GM23338 (cell line): Measurements from ENCODE around the gene BMPER. TPM values are rescaled to one million over a fixed set of nuclear protein-coding genes. Genes with fewer than 3 reads are reported as not detected.

Experiments used
- ATAC-seq: fragments of 200-7000 bp; cut with Tn5 transposase; 3 replicates; pipeline ENCODE4 v1.9.1; 2020
- DNase-seq: peaks from one replicate; pipeline ENCODE4 v3.0.0-alpha.2; 2015; ENCODE audit warnings: low spot score
- H2AFZ ChIP-seq: fragments of 200-600 bp; sonication (generic); 2 replicates; pipeline ENCODE4 v1.8.0; 2016; ENCODE audit warnings: antibody characterized with exemption, mild to moderate bottlenecking, moderate library complexity
- H3F3A ChIP-seq: fragments of 200-600 bp; sonication (generic); replicated peaks from 2 replicates; pipeline ENCODE4 v1.8.0; 2017; ENCODE audit warnings: antibody characterized with exemption, mixed run types, low read depth
- H3K27ac ChIP-seq: fragments of 200-600 bp; sonication (generic); 2 replicates; pipeline ENCODE4 v1.6.1; 2016; ENCODE audit warnings: low read depth
- H3K27me3 ChIP-seq: fragments of 200-600 bp; sonication (generic); 2 replicates; pipeline ENCODE4 v1.8.0; 2016; ENCODE audit warnings: mild to moderate bottlenecking, mixed run types, moderate library complexity; ENCODE audit not compliant: insufficient read depth
- H3K36me3 ChIP-seq: fragments of 200-600 bp; sonication (generic); 2 replicates; pipeline ENCODE4 v1.8.0; 2016; ENCODE audit warnings: mild to moderate bottlenecking; ENCODE audit not compliant: insufficient read depth
- H3K4me1 ChIP-seq: fragments of 200-600 bp; sonication (generic); 2 replicates; pipeline ENCODE4 v1.8.0; 2016; ENCODE audit warnings: mild to moderate bottlenecking, moderate library complexity; ENCODE audit not compliant: insufficient read depth
- H3K4me2 ChIP-seq: fragments of 200-600 bp; sonication (generic); 2 replicates; pipeline ENCODE4 v1.7.1; 2017; ENCODE audit warnings: mixed run types
- H3K4me3 ChIP-seq: fragments of 200-600 bp; sonication (generic); 2 replicates; pipeline ENCODE4 v1.6.1; 2016; ENCODE audit warnings: mixed run types
- H3K79me2 ChIP-seq: fragments of 200-600 bp; sonication (generic); replicated peaks from 2 replicates; pipeline ENCODE4 v1.8.0; 2017; ENCODE audit warnings: mild to moderate bottlenecking; ENCODE audit not compliant: insufficient read depth
- H3K9me2 ChIP-seq: fragments of 200-600 bp; sonication (generic); 2 replicates; pipeline ENCODE4 v1.8.0; 2017; ENCODE audit not compliant: insufficient read depth
- H4K20me1 ChIP-seq: fragments of 200-600 bp; sonication (generic); replicated peaks from 2 replicates; pipeline ENCODE4 v1.8.0; 2017; ENCODE audit warnings: mild to moderate bottlenecking; ENCODE audit not compliant: insufficient read depth
- H3K27ac Mint-ChIP-seq: 2 replicates; pipeline ENCODE4 v1.8.0; 2020; ENCODE audit warnings: inconsistent platforms, mild to moderate bottlenecking, moderate library complexity, mixed read lengths
- H3K27me3 Mint-ChIP-seq: 3 replicates; pipeline ENCODE4 v1.8.0; 2022; ENCODE audit warnings: low read depth, mild to moderate bottlenecking, moderate library complexity, mixed read lengths, inconsistent platforms; ENCODE audit not compliant: insufficient read depth, poor library complexity
- H3K36me3 Mint-ChIP-seq: 3 replicates; pipeline ENCODE4 v1.8.0; 2021; ENCODE audit warnings: low read depth, mild to moderate bottlenecking, inconsistent platforms, moderate library complexity, mixed read lengths
- H3K4me1 Mint-ChIP-seq: 3 replicates; pipeline ENCODE4 v1.8.0; 2020; ENCODE audit warnings: mild to moderate bottlenecking, inconsistent platforms, mixed read lengths
- H3K4me3 Mint-ChIP-seq: 3 replicates; pipeline ENCODE4 v1.8.0; 2021; ENCODE audit warnings: moderate library complexity, mild to moderate bottlenecking, inconsistent platforms, mixed read lengths
- H3K9me3 Mint-ChIP-seq: 3 replicates; pipeline ENCODE4 v1.8.0; 2020; ENCODE audit warnings: moderate library complexity, mild to moderate bottlenecking, inconsistent platforms, mixed read lengths
- JUNB ChIP-seq: IDR thresholded peaks from one replicate; pipeline ENCODE4 v1.6.1; 2016; ENCODE audit warnings: antibody characterized with exemption; ENCODE audit not compliant: unreplicated experiment
- NANOG ChIP-seq: IDR thresholded peaks from 2 replicates; pipeline ENCODE4 v1.6.1; 2016; ENCODE audit warnings: antibody characterized with exemption, borderline replicate concordance
- STAT1 ChIP-seq: IDR thresholded peaks from one replicate; pipeline ENCODE4 v1.6.1; 2016; ENCODE audit warnings: antibody characterized with exemption; ENCODE audit not compliant: unreplicated experiment
- polyA plus RNA-seq: library from polyadenylated mRNA; unstranded; fragments of >200 nt; fragmentation: Nextera tagmentation; extraction: Ambion mirVana; gene quantifications from 2 replicates; pipeline ENCODE4 v1.2.1, GENCODE V29; 2016
- total RNA-seq: library from RNA; depleted of rRNA; stranded (reverse); fragments of >200 nt; shearing (Covaris generic); gene quantifications from 2 replicates; pipeline ENCODE4 v1.2.3, GENCODE V29; 2014
- TF ChIP-seq, protein P1 (sequence below): fragments of 250-450 bp; sonication (Bioruptor Pico); IDR thresholded peaks from 2 replicates; pipeline ENCODE4 v1.5.0; 2020; ENCODE audit warnings: mild to moderate bottlenecking, moderate library complexity

BMPER gene
- total and polyA plus RNA-seq, 2 experiments from 2014 or later: 0.53 to 1.4 TPM

- no peak for DNase-seq
- Mint-ChIP-seq H3K4me1 (peaks cover 18% of the 10 kb centered on the region), H3K4me3 (no peak overlapping the region), H3K36me3 (no peaks in the 10 kb centered on the region), H3K27me3 (no peaks in the 10 kb centered on the region), H3K27ac (no peak overlapping the region), H3K9me3 (no peaks in the 10 kb centered on the region)
- no peak overlapping the region for H3K4me3 ChIP-seq
- H3K9me2 ChIP-seq: 0 out of 2 replicates have a peak, but pooled peaks cover 4% of the 10 kb centered on the region
- no peaks in the 10 kb centered on the region for H3F3A ChIP-seq
- TF ChIP-seq STAT1: no peak
- H3K79me2 ChIP-seq: no peaks in the 10 kb centered on the region
- ATAC-seq: no peak
- H3K36me3 ChIP-seq: no peaks in the 10 kb centered on the region
- no peak overlapping the region for H3K4me2 ChIP-seq
- H2AFZ ChIP-seq: no peak overlapping the region
- H3K27ac ChIP-seq: no peak overlapping the region
- no peaks in the 10 kb centered on the region; the same call in 1 of the 2 replicates for H4K20me1 ChIP-seq
- peaks cover 14% of the 10 kb centered on the region for H3K4me1 ChIP-seq
- H3K27me3 ChIP-seq: no peaks in the 10 kb centered on the region
Observed at GRCh38 chr7:34054075-34054474, 148.7 kb downstream of the BMPER start.

DNA sequence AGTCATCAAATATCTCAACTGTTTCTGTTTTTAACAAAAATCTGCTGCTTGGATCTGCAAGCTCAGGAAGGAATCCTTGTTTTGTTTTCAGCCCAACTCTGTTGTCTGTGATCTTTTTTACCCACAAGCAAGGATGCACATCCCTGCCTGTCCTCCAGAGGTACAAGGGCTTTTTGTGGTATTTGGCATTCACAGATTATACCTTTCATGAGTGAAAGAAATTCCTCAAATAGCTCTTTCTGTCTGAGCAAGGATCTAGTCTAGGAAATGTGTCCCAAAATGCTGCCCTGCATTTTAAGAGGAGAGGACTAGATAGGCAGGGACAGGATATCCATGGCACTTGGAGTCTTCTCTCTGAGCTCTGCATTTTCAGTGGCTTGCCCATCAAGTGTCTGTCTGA lies 151.8 kb downstream of the BMPER start:
- H3K27me3 ChIP-seq: no peaks in the 10 kb centered on the region
- H3K4me1 ChIP-seq: peaks cover 35% of the 10 kb centered on the region
- Mint-ChIP-seq H3K27ac (no peak overlapping the region), H3K27me3 (peaks cover 3% of the 10 kb centered on the region), H3K4me3 (no peak overlapping the region), H3K36me3 (no peaks in the 10 kb centered on the region), H3K9me3 (no peaks in the 10 kb centered on the region), H3K4me1 (peaks cover 35% of the 10 kb centered on the region)
- no peaks in the 10 kb centered on the region for H3K36me3 ChIP-seq
- no peak for ATAC-seq
- no peak overlapping the region for H3K4me2 ChIP-seq
- H3K79me2 ChIP-seq: no peaks in the 10 kb centered on the region
- TF ChIP-seq JUNB: no peak
- TF ChIP-seq NANOG: no peak
- TF ChIP-seq, protein P1, sequence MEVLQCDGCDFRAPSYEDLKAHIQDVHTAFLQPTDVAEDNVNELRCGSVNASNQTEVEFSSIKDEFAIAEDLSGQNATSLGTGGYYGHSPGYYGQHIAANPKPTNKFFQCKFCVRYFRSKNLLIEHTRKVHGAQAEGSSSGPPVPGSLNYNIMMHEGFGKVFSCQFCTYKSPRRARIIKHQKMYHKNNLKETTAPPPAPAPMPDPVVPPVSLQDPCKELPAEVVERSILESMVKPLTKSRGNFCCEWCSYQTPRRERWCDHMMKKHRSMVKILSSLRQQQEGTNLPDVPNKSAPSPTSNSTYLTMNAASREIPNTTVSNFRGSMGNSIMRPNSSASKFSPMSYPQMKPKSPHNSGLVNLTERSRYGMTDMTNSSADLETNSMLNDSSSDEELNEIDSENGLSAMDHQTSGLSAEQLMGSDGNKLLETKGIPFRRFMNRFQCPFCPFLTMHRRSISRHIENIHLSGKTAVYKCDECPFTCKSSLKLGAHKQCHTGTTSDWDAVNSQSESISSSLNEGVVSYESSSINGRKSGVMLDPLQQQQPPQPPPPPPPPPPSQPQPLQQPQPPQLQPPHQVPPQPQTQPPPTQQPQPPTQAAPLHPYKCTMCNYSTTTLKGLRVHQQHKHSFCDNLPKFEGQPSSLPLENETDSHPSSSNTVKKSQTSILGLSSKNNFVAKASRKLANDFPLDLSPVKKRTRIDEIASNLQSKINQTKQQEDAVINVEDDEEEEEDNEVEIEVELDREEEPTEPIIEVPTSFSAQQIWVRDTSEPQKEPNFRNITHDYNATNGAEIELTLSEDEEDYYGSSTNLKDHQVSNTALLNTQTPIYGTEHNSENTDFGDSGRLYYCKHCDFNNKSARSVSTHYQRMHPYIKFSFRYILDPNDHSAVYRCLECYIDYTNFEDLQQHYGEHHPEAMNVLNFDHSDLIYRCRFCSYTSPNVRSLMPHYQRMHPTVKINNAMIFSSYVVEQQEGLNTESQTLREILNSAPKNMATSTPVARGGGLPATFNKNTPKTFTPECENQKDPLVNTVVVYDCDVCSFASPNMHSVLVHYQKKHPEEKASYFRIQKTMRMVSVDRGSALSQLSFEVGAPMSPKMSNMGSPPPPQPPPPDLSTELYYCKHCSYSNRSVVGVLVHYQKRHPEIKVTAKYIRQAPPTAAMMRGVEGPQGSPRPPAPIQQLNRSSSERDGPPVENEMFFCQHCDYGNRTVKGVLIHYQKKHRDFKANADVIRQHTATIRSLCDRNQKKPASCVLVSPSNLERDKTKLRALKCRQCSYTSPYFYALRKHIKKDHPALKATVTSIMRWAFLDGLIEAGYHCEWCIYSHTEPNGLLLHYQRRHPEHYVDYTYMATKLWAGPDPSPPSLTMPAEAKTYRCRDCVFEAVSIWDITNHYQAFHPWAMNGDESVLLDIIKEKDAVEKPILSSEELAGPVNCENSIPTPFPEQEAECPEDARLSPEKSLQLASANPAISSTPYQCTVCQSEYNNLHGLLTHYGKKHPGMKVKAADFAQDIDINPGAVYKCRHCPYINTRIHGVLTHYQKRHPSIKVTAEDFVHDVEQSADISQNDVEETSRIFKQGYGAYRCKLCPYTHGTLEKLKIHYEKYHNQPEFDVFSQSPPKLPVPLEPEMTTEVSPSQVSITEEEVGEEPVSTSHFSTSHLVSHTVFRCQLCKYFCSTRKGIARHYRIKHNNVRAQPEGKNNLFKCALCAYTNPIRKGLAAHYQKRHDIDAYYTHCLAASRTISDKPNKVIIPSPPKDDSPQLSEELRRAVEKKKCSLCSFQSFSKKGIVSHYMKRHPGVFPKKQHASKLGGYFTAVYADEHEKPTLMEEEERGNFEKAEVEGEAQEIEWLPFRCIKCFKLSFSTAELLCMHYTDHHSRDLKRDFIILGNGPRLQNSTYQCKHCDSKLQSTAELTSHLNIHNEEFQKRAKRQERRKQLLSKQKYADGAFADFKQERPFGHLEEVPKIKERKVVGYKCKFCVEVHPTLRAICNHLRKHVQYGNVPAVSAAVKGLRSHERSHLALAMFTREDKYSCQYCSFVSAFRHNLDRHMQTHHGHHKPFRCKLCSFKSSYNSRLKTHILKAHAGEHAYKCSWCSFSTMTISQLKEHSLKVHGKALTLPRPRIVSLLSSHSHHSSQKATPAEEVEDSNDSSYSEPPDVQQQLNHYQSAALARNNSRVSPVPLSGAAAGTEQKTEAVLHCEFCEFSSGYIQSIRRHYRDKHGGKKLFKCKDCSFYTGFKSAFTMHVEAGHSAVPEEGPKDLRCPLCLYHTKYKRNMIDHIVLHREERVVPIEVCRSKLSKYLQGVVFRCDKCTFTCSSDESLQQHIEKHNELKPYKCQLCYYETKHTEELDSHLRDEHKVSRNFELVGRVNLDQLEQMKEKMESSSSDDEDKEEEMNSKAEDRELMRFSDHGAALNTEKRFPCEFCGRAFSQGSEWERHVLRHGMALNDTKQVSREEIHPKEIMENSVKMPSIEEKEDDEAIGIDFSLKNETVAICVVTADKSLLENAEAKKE (CRISPR knock-in tag): no peak
- no peak overlapping the region for H3K27ac ChIP-seq
- H3K9me2 ChIP-seq: 0 out of 2 replicates have a peak, but pooled peaks cover 8% of the 10 kb centered on the region
- no peaks in the 10 kb centered on the region for H3F3A ChIP-seq
- no peak overlapping the region for H2AFZ ChIP-seq
- no peaks in the 10 kb centered on the region; the same call in 1 of the 2 replicates for H4K20me1 ChIP-seq
- DNase-seq: no peak
- no peak overlapping the region for H3K4me3 ChIP-seq
